ENCODE measurements around the gene TEX10.
A peak's percentile ranks its signal among the peaks of the same experiment; 100 is the strongest.

The TEX10 gene

DNA sequence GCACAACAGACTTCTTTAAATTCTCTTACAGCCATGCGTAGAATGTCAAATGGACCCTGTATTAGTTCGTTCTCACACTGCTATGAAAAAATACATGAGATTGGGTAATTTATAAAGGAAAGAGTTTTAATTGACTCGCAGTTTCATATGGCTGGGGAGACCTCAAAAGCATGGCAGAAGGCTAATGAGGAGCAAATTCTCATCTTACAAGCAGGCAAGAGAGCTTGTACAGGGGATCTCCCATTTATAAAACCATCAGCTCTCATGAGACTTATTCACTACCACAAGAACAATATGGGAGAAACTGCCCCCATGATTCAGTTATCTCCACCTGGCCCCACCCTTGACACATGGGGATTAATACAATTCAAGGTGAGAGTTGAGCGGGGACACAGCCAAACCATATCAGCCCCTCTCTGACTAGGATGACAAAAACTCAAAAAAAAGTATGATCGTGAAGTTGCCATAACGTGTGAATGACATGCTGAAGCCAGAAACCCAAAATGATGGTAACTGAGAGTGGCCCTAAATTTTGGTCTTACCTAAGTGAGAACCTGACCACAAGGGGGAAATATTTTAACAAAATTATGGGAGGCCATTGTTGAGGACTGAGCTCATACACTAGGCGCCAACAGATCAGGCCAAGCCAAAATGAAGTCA lies 17.5 kb upstream of the TEX10 start:
- Histone ChIP-seq H3K4me3 (ENCODE audit: low read length) (no peak overlapping the region), H3K9ac (ENCODE audit: low read length) (no peak overlapping the region), H3K27me3 (replicated peaks; ENCODE audit: control insufficient read depth, insufficient read depth, low read length) (no peaks in the 10 kb centered on the region), H3K36me3 (ENCODE audit: control insufficient read depth, insufficient read depth, low read length, severe bottlenecking) (no peaks in the 10 kb centered on the region), H3K4me1 (ENCODE audit: control insufficient read depth, insufficient read depth, low read length) (no peaks in the 10 kb centered on the region), H3K9me3 (ENCODE audit: control insufficient read depth, low read length) (no peaks in the 10 kb centered on the region)
- no peak for DNase-seq (ENCODE audit: low read depth)

GRCh38 chr9:100368672-100369071 lies 15.9 kb upstream of the TEX10 start:
- H3K9me3 ChIP-seq (ENCODE audit: control insufficient read depth, low read length) = no peaks in the 10 kb centered on the region
- H3K4me3 ChIP-seq (ENCODE audit: low read length) = no peak overlapping the region
- H3K36me3 ChIP-seq (ENCODE audit: control insufficient read depth, insufficient read depth, low read length, severe bottlenecking) = no peaks in the 10 kb centered on the region
- H3K27me3 ChIP-seq (replicated peaks; ENCODE audit: control insufficient read depth, insufficient read depth, low read length) = no peaks in the 10 kb centered on the region
- no peaks in the 10 kb centered on the region for H3K4me1 ChIP-seq (ENCODE audit: control insufficient read depth, insufficient read depth, low read length)
- no peak overlapping the region for H3K9ac ChIP-seq (ENCODE audit: low read length)
- DNase-seq (ENCODE audit: low read depth) = no peak

DNA sequence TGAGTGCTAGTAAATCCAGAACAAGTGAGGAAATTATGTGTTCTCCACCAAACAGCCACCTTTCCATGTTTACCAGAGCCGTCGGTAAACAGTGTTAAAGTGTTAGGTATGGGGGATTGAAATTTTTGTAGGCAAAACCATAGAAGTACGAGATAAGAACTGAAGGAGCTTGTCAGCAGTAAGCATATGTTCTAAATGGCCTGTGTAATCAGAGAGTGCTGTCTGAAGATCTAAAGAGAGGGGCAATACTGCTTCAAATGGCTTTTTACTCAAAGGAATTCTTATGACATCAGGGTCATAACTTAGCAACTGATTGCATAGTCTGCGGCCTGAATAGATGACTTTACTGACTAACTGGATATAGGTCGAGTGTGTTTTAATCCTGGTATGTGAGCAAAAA lies 13.4 kb upstream of the TEX10 start:
- Histone ChIP-seq H3K27me3 (replicated peaks; ENCODE audit: control insufficient read depth, insufficient read depth, low read length) (no peaks in the 10 kb centered on the region), H3K9me3 (ENCODE audit: control insufficient read depth, low read length) (no peaks in the 10 kb centered on the region), H3K4me3 (ENCODE audit: low read length) (no peak overlapping the region), H3K36me3 (ENCODE audit: control insufficient read depth, insufficient read depth, low read length, severe bottlenecking) (no peaks in the 10 kb centered on the region), H3K9ac (ENCODE audit: low read length) (no peak overlapping the region), H3K4me1 (ENCODE audit: control insufficient read depth, insufficient read depth, low read length) (no peaks in the 10 kb centered on the region)
- no peak for DNase-seq (ENCODE audit: low read depth)

GRCh38 chr9:100364013-100364412 lies 11.3 kb upstream of the TEX10 start:
- no peaks in the 10 kb centered on the region for H3K36me3 ChIP-seq (ENCODE audit: control insufficient read depth, insufficient read depth, low read length, severe bottlenecking)
- no peaks in the 10 kb centered on the region for H3K4me1 ChIP-seq (ENCODE audit: control insufficient read depth, insufficient read depth, low read length)
- H3K4me3 ChIP-seq (ENCODE audit: low read length) = no peak overlapping the region
- H3K27me3 ChIP-seq (replicated peaks; ENCODE audit: control insufficient read depth, insufficient read depth, low read length) = no peaks in the 10 kb centered on the region
- H3K9me3 ChIP-seq (ENCODE audit: control insufficient read depth, low read length) = no peaks in the 10 kb centered on the region
- DNase-seq (ENCODE audit: low read depth) = no peak
- no peak overlapping the region for H3K9ac ChIP-seq (ENCODE audit: low read length)

- DNase-seq (ENCODE audit: low read depth) = no peak
- Histone ChIP-seq H3K9me3 (ENCODE audit: control insufficient read depth, low read length) (no peaks in the 10 kb centered on the region), H3K4me3 (ENCODE audit: low read length) (no peak overlapping the region), H3K9ac (ENCODE audit: low read length) (no peak overlapping the region), H3K36me3 (ENCODE audit: control insufficient read depth, insufficient read depth, low read length, severe bottlenecking) (no peaks in the 10 kb centered on the region), H3K27me3 (replicated peaks; ENCODE audit: control insufficient read depth, insufficient read depth, low read length) (no peaks in the 10 kb centered on the region), H3K4me1 (ENCODE audit: control insufficient read depth, insufficient read depth, low read length) (no peaks in the 10 kb centered on the region)
Measured at GRCh38 chr9:100359057-100359456, 6.3 kb upstream of the TEX10 start.

DNA sequence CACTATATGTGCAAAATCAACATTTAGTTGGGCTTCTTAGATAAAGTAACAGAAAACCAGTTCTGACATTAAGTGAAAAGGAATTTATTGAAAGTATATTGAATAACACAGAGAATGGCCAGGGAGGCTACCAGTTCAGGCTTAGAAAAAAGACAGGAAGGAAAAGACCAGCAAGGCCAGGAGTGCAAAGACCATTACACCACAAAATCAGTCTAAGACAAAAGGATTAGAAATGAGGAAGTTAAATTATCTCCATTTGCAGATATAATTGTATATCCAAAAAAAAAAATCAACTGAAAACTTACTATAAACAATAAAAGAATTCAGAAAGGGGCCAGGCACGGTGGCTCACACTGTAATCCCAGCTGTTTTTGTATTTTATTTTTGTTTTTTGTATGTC lies 4.8 kb upstream of the TEX10 start:
- peaks cover 7% of the 10 kb centered on the region for H3K4me1 ChIP-seq (ENCODE audit: control insufficient read depth, insufficient read depth, low read length)
- DNase-seq (ENCODE audit: low read depth) = no peak
- no peak overlapping the region for H3K9ac ChIP-seq (ENCODE audit: low read length)
- H3K36me3 ChIP-seq (ENCODE audit: control insufficient read depth, insufficient read depth, low read length, severe bottlenecking) = no peaks in the 10 kb centered on the region
- H3K27me3 ChIP-seq (replicated peaks; ENCODE audit: control insufficient read depth, insufficient read depth, low read length) = no peaks in the 10 kb centered on the region
- no peaks in the 10 kb centered on the region for H3K9me3 ChIP-seq (ENCODE audit: control insufficient read depth, low read length)
- no peak overlapping the region for H3K4me3 ChIP-seq (ENCODE audit: low read length)

DNA sequence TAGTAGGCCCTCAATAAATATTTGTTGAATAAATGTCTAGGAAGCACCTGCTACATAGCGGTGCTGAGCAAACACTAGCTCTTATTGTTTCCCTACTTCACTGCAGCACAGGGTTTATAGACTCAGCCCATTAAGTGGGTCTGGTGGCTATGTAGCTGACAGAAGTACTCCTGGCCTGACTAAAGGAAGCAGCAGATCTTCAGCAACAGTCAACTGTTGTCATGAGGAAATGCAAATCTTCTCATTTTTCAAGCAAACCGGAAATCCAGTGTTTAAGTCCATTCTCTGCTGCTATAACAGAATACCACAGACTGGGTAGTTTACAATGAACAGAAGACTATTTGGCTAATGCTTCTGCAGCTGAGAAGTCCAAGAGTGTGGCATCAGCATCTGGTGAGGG lies 2.8 kb upstream of the TEX10 start:
- peaks cover 15% of the 10 kb centered on the region for H3K4me1 ChIP-seq (ENCODE audit: control insufficient read depth, insufficient read depth, low read length)
- H3K27me3 ChIP-seq (replicated peaks; ENCODE audit: control insufficient read depth, insufficient read depth, low read length) = no peaks in the 10 kb centered on the region
- H3K9me3 ChIP-seq (ENCODE audit: control insufficient read depth, low read length) = no peaks in the 10 kb centered on the region
- no peak for DNase-seq (ENCODE audit: low read depth)
- no peak overlapping the region for H3K4me3 ChIP-seq (ENCODE audit: low read length)
- no peaks in the 10 kb centered on the region for H3K36me3 ChIP-seq (ENCODE audit: control insufficient read depth, insufficient read depth, low read length, severe bottlenecking)
- no peak overlapping the region for H3K9ac ChIP-seq (ENCODE audit: low read length)

- Histone ChIP-seq H3K36me3 (ENCODE audit: control insufficient read depth, insufficient read depth, low read length, severe bottlenecking) (no peaks in the 10 kb centered on the region), H3K9ac (ENCODE audit: low read length) (no peak overlapping the region), H3K4me3 (ENCODE audit: low read length) (no peak overlapping the region), H3K9me3 (ENCODE audit: control insufficient read depth, low read length) (no peaks in the 10 kb centered on the region), H3K4me1 (ENCODE audit: control insufficient read depth, insufficient read depth, low read length) (peaks cover 23% of the 10 kb centered on the region), H3K27me3 (replicated peaks; ENCODE audit: control insufficient read depth, insufficient read depth, low read length) (no peaks in the 10 kb centered on the region)
- DNase-seq (ENCODE audit: low read depth) = no peak
Measured at GRCh38 chr9:100354121-100354800, 1.5 kb upstream of the TEX10 start.

DNA sequence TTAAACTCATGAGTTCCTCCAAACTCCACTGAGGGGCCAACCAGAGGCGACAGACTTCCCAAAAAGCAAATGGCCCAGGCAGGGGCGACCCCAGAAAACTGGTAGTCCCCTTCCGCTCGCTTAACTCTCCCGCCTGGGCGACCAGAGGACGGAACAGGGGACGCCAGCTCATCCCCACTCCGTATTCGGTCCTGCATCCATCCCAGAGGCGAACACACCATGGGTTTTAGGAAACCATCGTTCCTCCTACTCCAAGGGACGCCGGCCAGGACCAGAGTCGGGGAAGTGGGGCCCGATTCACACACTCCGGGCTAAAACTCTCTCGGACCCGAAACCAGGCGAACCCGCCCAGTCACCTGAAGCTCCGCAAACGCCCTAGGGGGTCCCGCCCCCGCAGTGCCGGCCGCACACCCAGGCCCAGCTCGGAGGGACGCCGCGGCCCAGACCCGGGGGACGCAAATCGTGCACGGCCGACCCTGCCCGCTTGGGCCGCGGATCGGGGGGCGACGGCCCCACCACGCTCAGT lies 478 bp downstream of the TEX10 start:
- peak; percentile 61 for DNase-seq (ENCODE audit: low read depth)
- no peaks in the 10 kb centered on the region for H3K27me3 ChIP-seq (replicated peaks; ENCODE audit: control insufficient read depth, insufficient read depth, low read length)
- H3K9me3 ChIP-seq (ENCODE audit: control insufficient read depth, low read length) = no peaks in the 10 kb centered on the region
- peaks cover 25% of the 10 kb centered on the region for H3K4me1 ChIP-seq (ENCODE audit: control insufficient read depth, insufficient read depth, low read length)
- H3K36me3 ChIP-seq (ENCODE audit: control insufficient read depth, insufficient read depth, low read length, severe bottlenecking) = no peaks in the 10 kb centered on the region
- peak overlapping the region; percentile 91 for H3K9ac ChIP-seq (ENCODE audit: low read length)
- peak overlapping the region; percentile 96 for H3K4me3 ChIP-seq (ENCODE audit: low read length)

DNA sequence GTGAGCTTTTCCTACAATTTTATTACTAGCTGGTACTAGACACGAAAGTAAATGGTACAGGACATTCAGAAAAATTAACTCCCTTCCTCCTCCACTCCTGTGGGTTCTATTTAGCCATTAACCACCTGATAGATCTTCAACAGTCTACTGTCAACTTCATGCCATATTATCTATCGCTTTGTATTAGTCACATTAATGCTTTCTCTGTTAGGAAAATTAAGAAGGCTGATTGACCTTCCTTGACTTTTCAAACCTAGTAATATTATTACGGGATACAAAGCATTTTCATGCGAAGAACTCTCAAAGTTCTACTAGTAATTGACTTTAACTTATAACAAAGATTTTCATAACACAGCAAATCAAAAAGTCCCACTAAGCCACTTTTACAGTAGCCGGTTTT lies 1.2 kb downstream of the TEX10 start:
- H3K4me3 ChIP-seq (ENCODE audit: low read length) = peak overlapping the region; percentile 96
- peak overlapping the region; percentile 91 for H3K9ac ChIP-seq (ENCODE audit: low read length)
- H3K36me3 ChIP-seq (ENCODE audit: control insufficient read depth, insufficient read depth, low read length, severe bottlenecking) = no peaks in the 10 kb centered on the region
- peaks cover 32% of the 10 kb centered on the region for H3K4me1 ChIP-seq (ENCODE audit: control insufficient read depth, insufficient read depth, low read length)
- no peaks in the 10 kb centered on the region for H3K9me3 ChIP-seq (ENCODE audit: control insufficient read depth, low read length)
- H3K27me3 ChIP-seq (replicated peaks; ENCODE audit: control insufficient read depth, insufficient read depth, low read length) = no peaks in the 10 kb centered on the region
- DNase-seq (ENCODE audit: low read depth) = no peak

DNA sequence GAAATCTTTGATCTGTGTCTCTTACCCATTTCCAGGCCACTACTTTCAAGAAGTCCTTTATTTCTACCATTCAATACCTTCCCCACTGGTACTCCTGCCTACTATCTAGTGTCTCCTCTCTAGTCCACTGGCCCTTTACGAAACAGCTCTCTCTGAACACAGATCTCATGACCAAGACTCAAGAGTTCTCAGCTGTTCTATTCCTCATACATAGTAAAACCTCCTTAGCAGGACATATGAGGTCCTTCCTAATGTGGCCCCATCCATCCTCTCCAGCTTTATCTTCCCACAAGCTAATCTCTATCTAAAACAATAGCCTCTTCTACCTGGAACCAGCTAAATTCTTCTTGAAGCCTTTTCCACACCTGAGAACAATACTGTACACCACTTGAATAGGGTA lies 2.6 kb downstream of the TEX10 start:
- Histone ChIP-seq H3K9me3 (ENCODE audit: control insufficient read depth, low read length) (no peaks in the 10 kb centered on the region), H3K36me3 (ENCODE audit: control insufficient read depth, insufficient read depth, low read length, severe bottlenecking) (peaks cover 10% of the 10 kb centered on the region), H3K27me3 (replicated peaks; ENCODE audit: control insufficient read depth, insufficient read depth, low read length) (no peaks in the 10 kb centered on the region), H3K4me1 (ENCODE audit: control insufficient read depth, insufficient read depth, low read length) (peaks cover 37% of the 10 kb centered on the region), H3K4me3 (ENCODE audit: low read length) (no peak overlapping the region), H3K9ac (ENCODE audit: low read length) (no peak overlapping the region)
- peak; percentile 2 for DNase-seq (ENCODE audit: low read depth)
